Measurements from ENCODE around the gene PPARA.
"Not testable (repeated sequence)": the region's sequence is repeated elsewhere in the genome, so short reads cannot be mapped to it uniquely, and the experiment has no call there.

The PPARA gene

DNA sequence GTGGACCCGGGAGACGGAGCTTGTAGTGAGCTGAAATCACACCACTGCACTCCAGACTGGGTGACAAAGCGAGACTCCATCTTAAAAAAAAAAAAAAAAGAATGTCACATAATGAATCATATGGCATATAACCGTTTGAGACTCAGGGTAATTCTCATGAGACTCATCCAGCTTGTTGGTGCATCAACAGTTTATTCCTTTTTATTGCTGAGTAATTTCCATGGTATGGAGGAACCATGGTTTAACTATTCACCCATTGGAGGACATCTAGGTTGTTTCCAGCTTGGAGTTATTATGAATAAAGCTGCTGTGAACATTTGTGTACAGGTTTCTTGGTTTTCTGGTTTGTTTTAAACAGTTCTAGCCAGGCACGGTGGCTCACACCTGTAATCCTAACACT, 25.3 kb downstream of the PPARA start:
- DNase-seq (ENCODE audit: low read depth) = no peak

DNA sequence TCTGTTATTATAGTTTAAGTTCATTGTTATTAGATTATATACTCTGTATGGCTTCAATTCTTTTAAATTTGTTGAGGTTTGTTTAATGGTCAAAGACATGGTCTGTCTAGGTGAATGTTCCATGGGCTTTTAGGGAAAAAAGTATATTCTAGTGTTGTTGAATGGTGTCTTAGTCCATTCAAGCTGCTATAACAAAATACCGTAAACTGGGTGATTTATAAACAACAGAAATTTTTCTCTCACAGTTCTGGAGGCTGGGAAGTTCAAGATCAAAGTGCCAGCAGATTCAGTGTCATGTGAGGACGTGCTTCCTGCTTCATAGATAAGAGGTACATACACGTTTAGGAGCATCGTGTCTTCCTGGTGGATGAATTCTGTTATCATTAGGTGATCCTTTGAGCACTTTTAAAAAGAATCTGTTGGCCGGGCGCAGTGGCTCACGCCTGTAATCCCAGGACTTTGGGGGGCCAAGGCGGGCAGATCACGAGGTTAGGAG, 26.2 kb downstream of the PPARA start:
- no peak for DNase-seq (ENCODE audit: low read depth)

DNA sequence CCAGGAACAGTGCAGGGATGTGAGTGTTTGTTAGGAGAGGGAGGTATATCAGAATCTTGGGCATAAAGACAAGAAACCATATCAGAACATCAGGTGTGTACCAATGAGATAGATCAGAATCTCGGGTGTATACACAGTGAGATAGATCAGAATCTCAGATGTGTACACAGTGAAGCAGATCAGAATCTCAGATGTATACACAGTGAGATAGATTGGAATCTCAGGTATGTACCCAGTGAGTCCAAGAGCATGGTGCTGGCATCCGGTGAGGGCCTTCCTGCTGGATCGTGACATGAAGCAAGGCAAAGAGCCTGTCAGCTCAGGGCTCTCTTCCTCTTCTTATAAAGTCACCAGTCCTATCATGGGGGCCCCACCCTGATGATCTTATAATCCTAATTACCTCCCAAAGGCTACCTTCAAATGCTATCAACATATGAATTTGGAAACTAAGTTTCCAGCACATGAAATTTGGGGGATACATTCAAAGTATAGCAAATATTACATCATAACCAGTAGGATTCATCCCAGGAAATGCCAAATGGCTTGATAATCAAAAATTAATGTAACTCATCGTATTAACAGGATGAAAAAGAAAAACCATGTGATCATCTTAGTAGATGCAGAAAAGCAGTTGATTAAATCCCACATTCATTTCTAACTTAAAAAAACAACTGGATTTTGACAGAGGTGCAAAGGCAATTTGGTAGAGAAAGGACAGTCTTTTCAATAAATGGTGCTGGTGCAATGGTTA, 28.6 kb downstream of the PPARA start:
- DNase-seq (ENCODE audit: low read depth) = no peak

DNA sequence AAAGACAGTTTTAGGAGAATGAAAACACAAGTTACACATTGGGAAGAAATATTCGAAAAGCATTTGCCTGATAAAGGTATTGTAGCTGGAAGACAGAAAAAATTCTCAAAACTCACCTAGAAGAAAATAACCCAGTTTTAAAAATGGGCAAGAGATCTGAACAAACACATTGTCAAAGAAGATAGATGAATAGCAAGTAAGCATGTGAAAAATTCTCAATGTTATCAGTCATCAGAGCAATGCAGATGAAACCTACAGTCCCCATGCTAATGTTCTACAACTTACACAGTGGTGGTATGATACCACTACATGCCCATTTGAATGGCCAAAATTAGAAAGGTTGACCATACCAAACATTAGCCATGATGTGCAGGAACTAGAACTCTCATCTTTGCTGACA, 29.4 kb downstream of the PPARA start:
- DNase-seq (ENCODE audit: low read depth) = no peak

DNA sequence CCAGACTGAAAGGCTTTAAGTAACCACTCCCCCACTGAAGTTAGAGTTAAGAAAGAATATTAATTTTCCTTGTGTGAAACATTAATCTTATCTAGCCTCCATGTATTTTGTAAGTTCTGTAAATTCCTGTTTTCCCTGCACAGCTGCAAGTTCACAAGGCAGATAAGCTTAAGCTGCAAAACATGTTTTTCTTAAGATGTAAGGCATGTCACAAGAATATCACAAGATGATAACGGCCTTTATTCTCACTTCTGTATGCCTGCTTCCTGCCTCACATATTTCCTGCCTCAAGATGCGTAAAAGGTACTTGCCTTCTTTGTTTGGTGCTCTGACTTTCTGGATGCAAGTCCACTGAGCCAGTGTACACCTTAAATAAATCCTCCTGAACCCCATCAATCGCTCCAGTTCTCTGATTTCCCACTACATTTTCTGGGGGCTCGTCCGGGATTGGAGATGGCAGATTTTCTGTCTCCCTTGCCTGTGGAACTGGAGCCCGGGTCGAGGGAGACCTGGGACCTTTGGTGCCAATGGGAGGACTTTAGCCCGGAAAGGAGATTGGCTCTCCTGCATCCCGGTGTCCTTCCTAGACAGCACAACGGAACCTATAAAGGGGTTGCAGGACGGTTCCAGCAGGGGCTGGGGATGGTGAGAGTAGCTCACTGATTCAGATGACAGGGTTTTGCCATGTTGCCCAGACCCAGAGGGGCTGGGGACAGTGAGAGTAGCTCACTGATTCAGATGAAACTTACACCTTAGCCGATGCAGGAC, 30.2 kb downstream of the PPARA start:
- no peak for DNase-seq (ENCODE audit: low read depth)

DNA sequence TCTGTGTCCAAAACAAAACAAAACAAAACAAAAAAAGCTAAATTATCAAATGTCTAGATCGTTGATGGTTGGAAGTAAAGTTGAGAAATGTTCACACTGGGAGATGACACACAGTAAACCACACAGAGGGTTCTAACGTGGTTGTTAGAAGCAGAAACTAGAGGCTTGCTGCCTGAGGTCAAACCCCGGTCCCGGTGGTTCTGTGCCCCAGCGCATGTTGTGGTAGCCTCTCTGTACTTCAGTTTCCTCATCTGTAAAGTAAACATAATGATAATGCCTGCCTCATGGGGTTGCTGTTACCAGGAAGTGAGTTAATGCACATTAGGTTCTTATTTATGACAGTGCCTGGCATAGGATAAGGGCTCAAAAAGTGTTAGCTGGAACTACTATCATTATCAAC, 33.4 kb downstream of the PPARA start:
- no peak for DNase-seq (ENCODE audit: low read depth)

DNA sequence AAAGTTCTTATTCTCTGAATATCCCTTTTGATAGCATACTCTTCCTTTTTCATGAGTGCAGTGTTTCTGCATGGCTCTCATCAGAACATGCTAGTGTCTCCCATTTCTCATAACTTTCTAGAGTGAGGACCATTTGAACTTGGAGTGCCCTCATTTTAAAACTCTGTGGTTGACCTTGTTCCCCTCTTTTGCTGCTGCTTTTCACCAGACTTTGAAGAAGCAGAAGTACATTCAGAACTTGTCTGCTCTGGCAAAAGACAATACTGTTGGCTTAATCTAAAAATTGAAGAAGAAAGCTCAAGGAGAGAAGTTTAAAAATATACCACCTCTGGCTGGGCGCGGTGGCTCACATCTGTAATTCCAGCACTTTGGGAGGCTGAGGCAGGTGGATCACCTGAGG, 35.0 kb downstream of the PPARA start:
- DNase-seq (ENCODE audit: low read depth) = no peak

DNA sequence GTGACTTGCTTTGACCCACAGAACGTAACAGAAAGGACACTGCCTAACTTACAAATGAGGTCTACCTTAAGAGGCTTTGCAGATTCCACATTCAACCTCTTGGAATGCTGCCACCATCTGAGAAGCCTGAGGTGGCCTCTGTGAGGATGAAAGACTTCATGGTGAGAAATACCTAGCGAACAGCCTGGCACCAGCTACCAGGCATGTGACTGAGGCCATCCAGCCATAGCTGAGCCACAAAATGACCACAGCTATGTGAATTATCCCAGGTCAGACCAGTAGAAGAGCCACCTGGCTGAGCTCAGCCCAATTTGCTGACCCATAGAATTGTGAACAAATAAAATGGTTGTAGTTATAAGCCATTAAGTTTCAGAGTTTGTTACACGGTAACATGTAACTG, 37.5 kb downstream of the PPARA start:
- DNase-seq (ENCODE audit: low read depth) = no peak

DNA sequence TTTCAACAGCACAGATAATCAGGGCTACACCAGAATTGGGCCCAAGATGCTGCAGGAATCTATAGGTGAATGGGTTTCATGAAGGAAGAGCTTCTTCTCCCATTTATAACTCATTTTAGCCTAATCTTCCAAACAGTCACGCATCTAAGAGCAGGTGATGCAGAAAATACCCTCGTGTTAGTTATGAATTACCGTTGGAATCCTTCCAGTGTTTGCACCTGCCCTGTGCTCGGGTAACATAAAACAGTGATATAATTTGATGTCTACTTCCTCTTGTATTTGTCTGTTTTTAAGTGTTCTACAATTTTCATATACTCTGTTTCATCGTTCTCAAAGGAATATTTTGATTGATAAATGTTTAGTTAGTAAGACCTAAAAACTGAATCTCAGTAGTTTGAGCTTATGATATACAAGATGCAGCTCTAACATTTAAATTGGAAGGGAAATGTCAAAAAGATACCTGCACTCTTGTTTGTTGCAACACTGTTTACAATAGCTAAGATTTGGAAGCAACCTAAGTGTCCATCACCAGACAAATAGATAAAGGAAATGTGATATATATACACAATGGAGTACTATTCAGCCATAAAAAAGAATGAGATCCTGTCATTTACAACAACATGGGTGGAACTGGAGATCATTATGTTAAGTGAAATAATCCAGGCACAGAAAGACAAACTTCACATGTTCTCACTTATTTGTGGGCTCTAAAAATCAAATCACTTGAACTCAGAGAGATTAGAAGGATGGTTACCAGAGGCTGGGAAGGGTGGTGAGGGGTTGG, 42.1 kb downstream of the PPARA start:
- no peak for DNase-seq (ENCODE audit: low read depth)

DNA sequence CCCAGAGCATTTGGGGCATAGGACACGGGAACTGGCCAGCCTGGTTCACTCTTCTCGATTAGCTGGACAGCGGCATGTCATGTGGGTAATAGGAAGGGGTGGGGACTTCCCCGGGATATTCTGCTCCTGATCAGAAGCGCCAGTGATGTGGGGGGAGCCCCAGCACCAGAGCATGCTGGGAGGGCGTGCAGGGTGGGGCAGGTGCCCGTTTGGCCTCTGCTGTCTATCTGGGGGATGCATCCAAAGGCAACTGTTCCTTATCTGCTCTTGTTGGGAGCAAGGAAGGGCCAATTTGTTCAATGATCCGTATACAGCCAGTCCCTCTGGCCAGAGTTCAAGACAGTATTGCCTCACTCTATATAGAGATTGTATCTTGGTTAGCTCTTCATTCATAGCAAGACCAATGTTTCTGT, 43.6 kb downstream of the PPARA start:
- no peak for DNase-seq (ENCODE audit: low read depth)

DNA sequence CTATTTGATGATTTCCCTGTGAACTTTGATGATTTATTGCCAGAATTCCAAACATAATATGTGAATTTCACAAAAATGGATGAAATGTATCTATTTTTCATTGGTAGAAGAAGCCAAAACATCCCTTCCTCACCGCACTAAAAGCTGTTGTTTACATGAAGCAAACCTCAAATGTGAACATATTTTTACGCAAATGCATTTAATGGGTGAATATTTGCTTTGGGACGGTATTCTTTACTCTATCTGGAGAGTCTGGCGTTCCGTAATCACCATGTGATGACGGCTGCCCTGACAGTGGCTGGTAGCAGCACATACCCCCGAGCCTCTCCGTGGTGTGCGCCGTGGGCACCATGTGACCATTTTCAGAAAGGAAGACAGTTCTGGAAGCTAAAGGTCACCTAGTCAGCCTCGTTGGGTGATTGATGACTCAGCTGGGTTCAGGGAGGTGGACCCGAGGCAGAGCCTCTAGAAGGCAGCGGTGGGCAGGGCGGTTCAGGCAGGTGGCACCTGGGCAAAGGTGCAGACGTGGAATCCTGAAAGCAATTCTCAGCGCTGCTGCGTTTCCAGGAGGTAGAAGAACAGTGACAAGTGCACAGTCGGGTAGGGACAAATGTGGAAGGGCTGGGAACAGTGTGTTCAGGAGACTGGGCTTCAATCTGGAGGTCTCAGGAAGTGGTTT, 45.3 kb downstream of the PPARA start:
- no peak for DNase-seq (ENCODE audit: low read depth)

DNA sequence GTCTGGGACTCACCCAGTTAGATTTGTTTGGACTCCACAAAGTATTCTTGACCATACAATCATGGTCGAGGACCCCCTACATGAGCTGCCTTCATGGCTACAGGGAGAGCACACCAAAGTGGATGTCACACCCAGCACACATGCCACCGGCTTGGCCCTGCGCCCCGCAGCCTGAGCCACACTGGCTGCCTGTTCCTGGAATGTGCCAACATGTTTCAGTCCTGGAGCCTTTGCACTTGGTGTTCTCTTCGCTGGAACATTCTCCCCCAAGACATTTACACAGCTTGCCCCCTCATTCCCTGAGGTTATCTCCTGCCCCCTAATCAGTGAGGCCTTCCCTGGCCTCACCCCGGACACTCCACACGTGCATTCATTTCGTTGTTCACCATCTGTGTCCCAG, 46.0 kb downstream of the PPARA start:
- no peak for DNase-seq (ENCODE audit: low read depth)

DNA sequence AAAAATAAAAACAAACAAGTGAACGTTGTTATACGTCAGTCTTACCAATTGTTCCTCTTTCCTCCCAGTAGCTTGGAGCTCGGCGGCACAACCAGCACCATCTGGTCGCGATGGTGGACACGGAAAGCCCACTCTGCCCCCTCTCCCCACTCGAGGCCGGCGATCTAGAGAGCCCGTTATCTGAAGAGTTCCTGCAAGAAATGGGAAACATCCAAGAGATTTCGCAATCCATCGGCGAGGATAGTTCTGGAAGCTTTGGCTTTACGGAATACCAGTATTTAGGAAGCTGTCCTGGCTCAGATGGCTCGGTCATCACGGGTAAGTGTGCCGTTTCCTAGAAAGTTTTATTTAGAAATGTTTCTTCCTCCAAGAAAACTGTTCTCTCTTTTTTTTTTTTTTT, 47.9 kb downstream of the PPARA start:
- DNase-seq (ENCODE audit: low read depth) = no peak

DNA sequence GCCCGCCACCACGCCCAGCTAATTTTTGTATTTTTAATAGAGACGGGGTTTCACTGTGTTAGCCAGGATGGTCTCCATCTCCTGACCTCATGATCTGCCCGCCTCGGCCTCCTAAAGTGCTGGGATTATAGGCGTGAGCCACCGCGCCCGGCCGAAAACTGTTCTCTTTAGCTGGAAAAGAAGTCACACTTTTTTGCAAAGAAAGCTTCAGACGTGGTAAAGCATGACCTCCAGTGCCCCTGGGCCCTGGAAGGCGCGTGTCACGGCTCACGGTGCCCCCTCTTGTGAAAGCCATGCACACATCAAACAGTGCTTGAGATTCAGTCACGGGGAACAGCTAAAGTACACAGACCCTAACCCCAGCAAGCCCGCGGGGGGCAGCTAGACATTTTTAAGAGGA, 48.5 kb downstream of the PPARA start:
- not testable (repeated sequence) for DNase-seq (ENCODE audit: low read depth)

DNA sequence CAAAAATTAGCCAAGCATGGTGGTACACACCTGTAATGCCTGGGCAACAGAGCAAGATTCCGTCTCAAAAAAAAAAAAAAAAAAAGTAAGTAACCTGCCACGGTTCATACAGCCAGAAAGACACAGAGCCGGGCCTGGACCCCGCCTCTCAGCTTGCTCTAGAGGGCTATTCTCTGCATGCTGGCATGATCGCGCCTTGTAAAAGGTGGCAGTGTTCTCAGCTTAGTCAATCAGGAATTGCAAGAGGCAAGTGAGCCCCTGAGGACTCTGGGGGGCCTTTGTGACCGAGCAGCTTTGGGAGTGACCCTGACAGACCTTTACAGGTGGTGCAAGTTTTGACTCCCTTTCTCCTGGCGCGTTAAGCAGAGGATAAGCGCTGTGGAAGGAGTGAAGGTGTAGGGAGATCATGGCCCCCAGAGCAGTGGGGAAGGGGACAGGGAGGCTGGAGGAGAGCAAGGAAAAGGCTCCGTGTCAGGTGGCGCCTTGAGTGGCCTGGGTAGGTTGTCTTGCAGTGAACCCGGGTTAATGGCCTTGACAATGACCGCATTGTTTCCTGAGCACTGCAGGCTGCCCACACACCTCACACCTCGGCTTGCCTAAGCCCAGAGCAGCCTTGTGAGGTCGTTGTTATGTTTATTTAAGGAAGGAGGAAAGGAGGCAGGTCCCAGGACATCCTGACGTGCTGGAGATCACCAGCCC, 50.9 kb downstream of the PPARA start:
- no peak for DNase-seq (ENCODE audit: low read depth)

DNA sequence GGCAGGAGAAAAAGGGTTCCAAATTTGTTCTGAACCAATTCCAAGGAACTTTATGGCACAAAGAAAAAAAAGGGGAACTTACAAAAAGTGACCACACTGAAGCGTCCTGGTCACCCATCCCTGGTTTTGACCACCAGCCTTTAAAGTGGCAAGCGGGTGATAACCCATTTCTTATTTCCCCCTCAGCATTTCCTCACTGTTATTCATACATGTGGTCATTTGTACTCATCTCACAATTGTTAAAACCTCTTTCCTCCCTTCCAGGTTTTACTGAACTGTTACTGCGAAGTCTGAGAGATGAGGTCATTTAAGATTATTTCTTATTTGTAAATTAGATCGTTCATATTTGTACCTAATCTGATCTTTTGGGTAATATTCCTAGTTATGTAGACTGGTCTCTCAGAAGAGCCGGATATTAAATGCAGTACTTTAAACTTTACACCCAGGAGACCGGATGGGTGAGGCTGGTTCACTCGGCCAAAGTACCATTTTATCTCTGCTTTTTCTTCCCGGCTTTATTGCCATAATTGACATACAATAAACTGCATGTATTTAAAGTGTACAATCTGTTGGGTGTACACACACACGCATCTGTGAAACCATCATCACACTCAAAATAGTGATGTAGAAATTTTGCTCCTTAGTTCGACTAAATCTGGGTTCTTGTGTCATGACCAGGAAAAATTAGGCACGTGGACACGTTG, 52.7 kb downstream of the PPARA start:
- no peak for DNase-seq (ENCODE audit: low read depth)

DNA sequence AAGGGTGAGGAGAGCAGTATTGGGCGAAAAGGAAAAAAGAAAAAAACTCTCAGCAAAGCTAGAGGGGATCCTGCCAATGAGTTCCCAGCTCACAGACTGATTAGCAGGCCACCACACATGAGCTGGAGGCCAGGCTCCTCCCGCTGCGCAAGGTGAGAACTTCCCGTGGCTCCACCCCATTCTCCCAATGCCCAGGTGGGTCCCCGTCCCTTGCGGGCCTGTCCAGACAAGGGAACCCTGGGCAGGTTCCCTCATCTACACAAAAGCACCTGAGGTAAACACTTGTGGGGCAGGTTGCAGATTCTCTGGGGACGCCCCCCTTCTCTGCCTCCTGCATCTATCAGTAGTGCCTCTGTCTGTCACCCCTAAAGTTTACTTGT, 53.3 kb downstream of the PPARA start:
- DNase-seq (ENCODE audit: low read depth) = no peak

DNA sequence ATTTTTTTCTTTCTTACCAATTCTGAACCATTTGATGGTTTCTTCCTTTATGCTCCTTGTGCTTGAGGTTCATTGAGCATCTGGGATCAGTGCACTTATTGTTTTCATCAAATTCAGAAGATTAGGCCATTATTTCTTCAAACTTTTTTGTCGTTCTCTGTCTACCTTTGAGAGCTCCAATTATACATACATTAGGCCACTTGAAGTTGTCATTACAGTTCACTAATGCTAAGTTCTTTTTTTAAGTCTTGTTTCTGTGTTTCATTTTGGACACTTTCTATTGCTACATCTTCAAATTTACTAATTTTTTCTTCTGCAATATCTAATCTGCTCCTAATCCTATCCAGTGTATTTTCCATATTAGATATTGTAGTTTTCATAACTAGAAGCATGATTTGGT, 58.9 kb downstream of the PPARA start:
- no peak for DNase-seq (ENCODE audit: low read depth)

DNA sequence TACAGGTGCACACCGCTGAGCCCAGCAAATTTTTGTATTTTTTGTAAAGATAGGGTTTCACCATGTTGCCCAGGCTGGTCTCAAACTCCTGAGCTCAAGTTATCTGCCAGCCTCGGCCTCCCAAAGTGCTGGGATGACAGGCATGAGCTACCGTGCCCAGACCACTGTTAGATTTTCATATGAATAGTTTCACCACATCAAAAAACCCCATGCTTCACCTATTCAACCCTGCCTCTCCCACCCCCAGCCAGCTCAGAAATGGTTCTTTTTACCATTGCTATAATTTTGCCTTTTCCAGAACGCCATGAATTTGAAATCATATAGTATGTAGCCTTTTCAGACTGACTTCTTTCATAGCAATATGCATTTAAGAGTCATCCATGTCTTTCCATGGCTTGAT, 61.9 kb downstream of the PPARA start:
- DNase-seq (ENCODE audit: low read depth) = no peak

DNA sequence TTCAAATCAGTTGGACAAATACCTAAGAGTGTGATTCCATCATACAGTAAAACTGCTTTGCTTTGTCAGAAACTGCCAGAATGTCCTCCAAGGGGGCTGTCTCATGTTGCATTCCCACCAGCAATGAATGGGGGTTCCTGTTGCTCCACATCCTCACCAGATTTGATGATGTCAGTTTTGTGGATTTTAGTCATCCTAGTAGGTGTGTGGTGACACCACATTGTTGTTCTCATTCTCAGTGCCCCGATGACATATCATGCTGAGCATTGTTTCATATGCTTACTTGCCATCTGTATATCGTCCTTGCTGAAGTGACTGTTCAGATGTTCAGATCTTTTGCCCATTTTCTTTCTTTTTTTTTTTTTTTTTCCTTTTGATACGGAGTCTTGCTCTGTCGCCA, 62.7 kb downstream of the PPARA start:
- no peak for DNase-seq (ENCODE audit: low read depth)

DNA sequence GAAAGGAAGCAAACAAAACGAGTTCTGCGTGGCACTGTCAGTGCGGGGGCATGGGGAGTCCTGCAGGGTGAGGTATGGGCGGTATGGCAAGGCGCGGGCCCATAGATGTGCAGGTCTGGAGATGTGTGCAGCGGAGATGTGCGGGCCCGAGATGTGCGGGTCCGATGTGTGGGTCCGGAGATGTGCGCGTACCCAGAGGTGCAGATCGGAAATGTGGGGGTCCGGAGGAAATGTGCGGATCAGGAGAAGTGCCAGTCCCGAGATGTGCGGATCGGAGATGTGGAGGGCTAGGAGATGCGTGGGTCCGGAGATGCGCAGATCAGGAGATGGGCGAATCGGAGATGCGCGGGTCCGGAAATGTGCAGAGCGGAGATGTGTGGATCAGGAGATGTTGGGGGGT, 63.8 kb downstream of the PPARA start:
- no peak for DNase-seq (ENCODE audit: low read depth)

Data from stimulated activated CD8-positive, alpha-beta memory T cell treated with anti-CD3 and anti-CD28 coated beads, Interleukin-7, amount 100 ng/mL, for 24 hours (primary cell).